Neural cell (in vitro differentiated cells): ENCODE measurements around the gene WIZ. TPM values are rescaled to one million over a fixed set of nuclear protein-coding genes. Genes with fewer than 3 reads are reported as not detected.

Experiments
- H2AFZ ChIP-seq: fragments of 200-600, 300-800 bp; sonication (generic), shearing (Covaris generic); 2 replicates; pipeline ENCODE4 v1.6.0; 2014; ENCODE audit warnings: low read depth, mild to moderate bottlenecking, antibody characterized with exemption, low read length, moderate library complexity
- H3F3A ChIP-seq: fragments of 200-600 bp; shearing (Covaris generic); 2 replicates; pipeline ENCODE4 v1.6.1; 2016; ENCODE audit warnings: mild to moderate bottlenecking, moderate library complexity, mixed read lengths, antibody characterized with exemption, low read length; ENCODE audit not compliant: insufficient read depth, poor library complexity, severe bottlenecking
- H3K27ac ChIP-seq: fragments of 200-600, 300-800 bp; sonication (generic), shearing (Covaris generic); 2 replicates; pipeline ENCODE4 v1.5.1; 2014; ENCODE audit warnings: mild to moderate bottlenecking, low read length, moderate library complexity
- H3K27me3 ChIP-seq: fragments of 300-800, 200-600 bp; sonication (generic), shearing (Covaris generic); 2 replicates; pipeline ENCODE4 v1.6.0; 2014; ENCODE audit warnings: mild to moderate bottlenecking, low read depth, low read length, moderate library complexity; ENCODE audit not compliant: insufficient read depth
- H3K36me3 ChIP-seq: fragments of 300-800, 200-600 bp; sonication (generic), shearing (Covaris generic); 2 replicates; pipeline ENCODE4 v1.5.1; 2014; ENCODE audit warnings: mild to moderate bottlenecking, antibody characterized with exemption, low read length, moderate library complexity; ENCODE audit not compliant: insufficient read depth
- H3K4me2 ChIP-seq: fragments of 300-800, 200-600 bp; sonication (generic), shearing (Covaris generic); 2 replicates; pipeline ENCODE4 v1.6.0; 2014; ENCODE audit warnings: mild to moderate bottlenecking, low read length
- H3K4me3 ChIP-seq: fragments of 300-800, 200-600 bp; sonication (generic), shearing (Covaris generic); 2 replicates; pipeline ENCODE4 v1.5.1; 2014; ENCODE audit warnings: mild to moderate bottlenecking, low read length, moderate library complexity
- H3K79me2 ChIP-seq: fragments of 200-600 bp; shearing (Covaris generic); replicated peaks from 2 replicates; pipeline ENCODE4 v1.6.0; 2014; ENCODE audit warnings: mild to moderate bottlenecking, low read length, moderate library complexity; ENCODE audit not compliant: insufficient read depth
- H3K9ac ChIP-seq: fragments of 300-800, 200-600 bp; sonication (generic), shearing (Covaris generic); 2 replicates; pipeline ENCODE4 v1.6.1; 2016; ENCODE audit warnings: mild to moderate bottlenecking, low read length, mixed read lengths
- H3K9me2 ChIP-seq: fragments of 200-600 bp; shearing (Covaris generic); 2 replicates; pipeline ENCODE4 v1.6.1; 2016; ENCODE audit warnings: mild to moderate bottlenecking, low read length, mixed read lengths; ENCODE audit not compliant: insufficient read depth
- H3K9me3 ChIP-seq: fragments of 200-600, 300-800 bp; sonication (generic), shearing (Covaris generic); 2 replicates; pipeline ENCODE4 v1.6.1; 2016; ENCODE audit warnings: mild to moderate bottlenecking, mixed run types, low read length, moderate library complexity, mixed read lengths
- H4K20me1 ChIP-seq: fragments of 200-600 bp; shearing (Covaris generic); 2 replicates; pipeline ENCODE4 v1.6.1; 2016; ENCODE audit warnings: mild to moderate bottlenecking, mixed run types; ENCODE audit not compliant: insufficient read depth
- EP300 ChIP-seq: fragments of 450-650 bp; conservative IDR thresholded peaks from 2 replicates; pipeline ENCODE4 v1.6.1; 2014; ENCODE audit warnings: antibody characterized with exemption, mild to moderate bottlenecking, moderate library complexity; ENCODE audit not compliant: poor library complexity, severe bottlenecking
- EZH2 ChIP-seq: fragments of 200-600, 300-800 bp; shearing (Covaris generic), sonication (generic); IDR thresholded peaks from 2 replicates; pipeline ENCODE4 v1.6.1; 2014; ENCODE audit warnings: antibody characterized with exemption, low read length, borderline replicate concordance, mild to moderate bottlenecking; ENCODE audit not compliant: insufficient read depth, poor library complexity, severe bottlenecking
- MXI1 ChIP-seq: fragments of 450-650 bp; conservative IDR thresholded peaks from 2 replicates; pipeline ENCODE4 v1.6.1; 2014; ENCODE audit warnings: antibody characterized with exemption, mild to moderate bottlenecking; ENCODE audit not compliant: poor library complexity, severe bottlenecking
- POLR2AphosphoS5 ChIP-seq: IDR thresholded peaks from 2 replicates; pipeline ENCODE4 v1.6.1; 2012
- RAD21 ChIP-seq: fragments of 450-650 bp; conservative IDR thresholded peaks from 2 replicates; pipeline ENCODE4 v1.6.1; 2014; ENCODE audit warnings: antibody characterized with exemption, mild to moderate bottlenecking, moderate library complexity
- SMC3 ChIP-seq: fragments of 450-650 bp; conservative IDR thresholded peaks from 2 replicates; pipeline ENCODE4 v1.6.1; 2014; ENCODE audit warnings: antibody characterized with exemption, mild to moderate bottlenecking, moderate library complexity; ENCODE audit not compliant: poor library complexity
- TAF1 ChIP-seq: IDR thresholded peaks from 2 replicates; pipeline ENCODE4 v1.6.1; 2012; ENCODE audit warnings: low read depth
- polyA plus RNA-seq: library from polyadenylated mRNA; depleted of rRNA; stranded (reverse); fragments of >200 nt; gene quantifications from 2 replicates; pipeline ENCODE4 v1.2.3, GENCODE V29; 2014
- TF ChIP-seq, protein P1 (sequence below): fragments of 450-650 bp; IDR thresholded peaks from 2 replicates; pipeline ENCODE4 v1.5.1; 2014; ENCODE audit warnings: antibody characterized with exemption, mild to moderate bottlenecking, moderate library complexity; ENCODE audit not compliant: poor library complexity, severe bottlenecking
- TF ChIP-seq, protein P2 (sequence below): IDR thresholded peaks from 2 replicates; pipeline ENCODE4 v1.6.1; 2012; ENCODE audit warnings: borderline replicate concordance

Gene WIZ
- polyA plus RNA-seq, 1 donor from 2014 or later: 13.0 TPM

DNA sequence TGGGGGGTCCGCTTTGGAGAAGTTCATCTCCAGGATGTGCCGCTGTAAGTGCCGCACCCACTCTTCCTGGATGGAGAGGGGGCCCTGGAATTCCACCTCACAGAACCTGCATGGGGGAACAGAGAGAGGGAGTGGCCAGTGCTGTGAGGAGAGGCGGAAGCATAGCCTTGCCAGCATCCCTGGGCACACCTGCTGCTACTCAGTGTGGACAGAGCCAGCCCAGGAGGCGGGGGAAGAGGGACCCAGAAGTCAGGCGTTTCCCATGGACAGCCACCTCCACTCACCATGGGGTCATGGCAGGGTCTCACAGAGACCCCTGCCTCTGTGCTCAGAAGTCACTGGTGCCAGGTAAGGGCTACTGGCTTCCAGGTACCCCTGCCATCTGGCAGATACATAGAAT lies 26.6 kb downstream of the WIZ start:
- Histone ChIP-seq H3K79me2 (peaks cover 5% of the 10 kb centered on the region), H3K9me3 (no peaks in the 10 kb centered on the region), H3K36me3 (peaks cover 20% of the 10 kb centered on the region), H3K4me3 (no peak overlapping the region), H3K9ac (no peak overlapping the region), H2AFZ (no peak overlapping the region), H4K20me1 (no peaks in the 10 kb centered on the region), H3F3A (no peaks in the 10 kb centered on the region), H3K4me2 (no peak overlapping the region), H3K27me3 (no peaks in the 10 kb centered on the region), H3K9me2 (no peaks in the 10 kb centered on the region), H3K27ac (no peak overlapping the region)
- TF ChIP-seq MXI1: no peak
- TF ChIP-seq, protein P1, sequence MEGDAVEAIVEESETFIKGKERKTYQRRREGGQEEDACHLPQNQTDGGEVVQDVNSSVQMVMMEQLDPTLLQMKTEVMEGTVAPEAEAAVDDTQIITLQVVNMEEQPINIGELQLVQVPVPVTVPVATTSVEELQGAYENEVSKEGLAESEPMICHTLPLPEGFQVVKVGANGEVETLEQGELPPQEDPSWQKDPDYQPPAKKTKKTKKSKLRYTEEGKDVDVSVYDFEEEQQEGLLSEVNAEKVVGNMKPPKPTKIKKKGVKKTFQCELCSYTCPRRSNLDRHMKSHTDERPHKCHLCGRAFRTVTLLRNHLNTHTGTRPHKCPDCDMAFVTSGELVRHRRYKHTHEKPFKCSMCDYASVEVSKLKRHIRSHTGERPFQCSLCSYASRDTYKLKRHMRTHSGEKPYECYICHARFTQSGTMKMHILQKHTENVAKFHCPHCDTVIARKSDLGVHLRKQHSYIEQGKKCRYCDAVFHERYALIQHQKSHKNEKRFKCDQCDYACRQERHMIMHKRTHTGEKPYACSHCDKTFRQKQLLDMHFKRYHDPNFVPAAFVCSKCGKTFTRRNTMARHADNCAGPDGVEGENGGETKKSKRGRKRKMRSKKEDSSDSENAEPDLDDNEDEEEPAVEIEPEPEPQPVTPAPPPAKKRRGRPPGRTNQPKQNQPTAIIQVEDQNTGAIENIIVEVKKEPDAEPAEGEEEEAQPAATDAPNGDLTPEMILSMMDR: no peak

DNA sequence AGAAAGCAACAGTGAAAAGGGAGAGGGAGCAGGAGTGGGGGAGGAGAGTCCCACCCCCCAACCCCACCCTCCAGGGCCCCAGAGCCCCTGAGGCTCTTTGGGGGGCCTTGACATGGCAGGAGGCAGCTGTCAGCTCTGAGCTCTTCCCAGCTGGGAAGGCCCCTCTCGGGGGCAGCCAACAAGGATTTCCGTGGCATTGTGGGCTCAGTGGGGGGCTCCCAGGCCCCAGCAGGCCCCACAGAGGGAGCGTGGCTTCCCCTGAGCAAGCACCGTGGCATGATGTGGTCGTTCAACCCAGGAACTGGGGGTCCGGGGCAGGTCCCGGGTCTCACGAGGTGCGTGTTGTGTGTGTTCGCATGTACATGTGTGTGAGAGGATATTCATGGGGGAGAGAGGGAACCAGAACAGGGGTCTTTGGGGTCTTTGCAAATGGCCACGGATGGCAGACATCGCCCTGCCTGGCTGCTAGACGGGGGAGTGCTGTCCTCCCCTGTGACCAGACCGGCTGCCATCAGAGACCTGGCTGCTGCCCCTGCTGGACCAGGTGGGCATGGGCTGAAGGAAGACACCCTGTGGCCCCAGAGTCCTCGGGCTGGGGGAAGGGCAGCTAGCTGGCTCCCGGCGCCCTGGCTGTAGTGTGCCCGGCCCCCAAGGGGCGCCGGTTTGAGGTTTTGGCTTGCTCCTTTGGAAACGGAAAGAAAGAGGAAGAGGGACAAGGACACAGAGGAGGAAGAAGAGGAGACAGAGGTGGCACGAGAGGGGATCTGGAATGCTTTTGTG lies 27.3 kb downstream of the WIZ start:
- Histone ChIP-seq H3F3A (no peaks in the 10 kb centered on the region), H3K9me2 (no peaks in the 10 kb centered on the region), H3K79me2 (peaks cover 11% of the 10 kb centered on the region), H3K9ac (no peak overlapping the region), H3K27me3 (no peaks in the 10 kb centered on the region), H3K36me3 (peaks cover 20% of the 10 kb centered on the region), H3K27ac (no peak overlapping the region), H4K20me1 (no peaks in the 10 kb centered on the region), H3K4me3 (no peak overlapping the region), H3K4me2 (no peak overlapping the region), H3K9me3 (no peaks in the 10 kb centered on the region), H2AFZ (no peak overlapping the region)
- TF ChIP-seq, protein P1: no peak
- TF ChIP-seq TAF1: no peak
- TF ChIP-seq RAD21: no peak
- TF ChIP-seq MXI1: no peak
- TF ChIP-seq, protein P2, sequence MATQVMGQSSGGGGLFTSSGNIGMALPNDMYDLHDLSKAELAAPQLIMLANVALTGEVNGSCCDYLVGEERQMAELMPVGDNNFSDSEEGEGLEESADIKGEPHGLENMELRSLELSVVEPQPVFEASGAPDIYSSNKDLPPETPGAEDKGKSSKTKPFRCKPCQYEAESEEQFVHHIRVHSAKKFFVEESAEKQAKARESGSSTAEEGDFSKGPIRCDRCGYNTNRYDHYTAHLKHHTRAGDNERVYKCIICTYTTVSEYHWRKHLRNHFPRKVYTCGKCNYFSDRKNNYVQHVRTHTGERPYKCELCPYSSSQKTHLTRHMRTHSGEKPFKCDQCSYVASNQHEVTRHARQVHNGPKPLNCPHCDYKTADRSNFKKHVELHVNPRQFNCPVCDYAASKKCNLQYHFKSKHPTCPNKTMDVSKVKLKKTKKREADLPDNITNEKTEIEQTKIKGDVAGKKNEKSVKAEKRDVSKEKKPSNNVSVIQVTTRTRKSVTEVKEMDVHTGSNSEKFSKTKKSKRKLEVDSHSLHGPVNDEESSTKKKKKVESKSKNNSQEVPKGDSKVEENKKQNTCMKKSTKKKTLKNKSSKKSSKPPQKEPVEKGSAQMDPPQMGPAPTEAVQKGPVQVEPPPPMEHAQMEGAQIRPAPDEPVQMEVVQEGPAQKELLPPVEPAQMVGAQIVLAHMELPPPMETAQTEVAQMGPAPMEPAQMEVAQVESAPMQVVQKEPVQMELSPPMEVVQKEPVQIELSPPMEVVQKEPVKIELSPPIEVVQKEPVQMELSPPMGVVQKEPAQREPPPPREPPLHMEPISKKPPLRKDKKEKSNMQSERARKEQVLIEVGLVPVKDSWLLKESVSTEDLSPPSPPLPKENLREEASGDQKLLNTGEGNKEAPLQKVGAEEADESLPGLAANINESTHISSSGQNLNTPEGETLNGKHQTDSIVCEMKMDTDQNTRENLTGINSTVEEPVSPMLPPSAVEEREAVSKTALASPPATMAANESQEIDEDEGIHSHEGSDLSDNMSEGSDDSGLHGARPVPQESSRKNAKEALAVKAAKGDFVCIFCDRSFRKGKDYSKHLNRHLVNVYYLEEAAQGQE: no peak
- TF ChIP-seq SMC3: no peak
- TF ChIP-seq EP300: no peak
- no peak for TF ChIP-seq EZH2
- TF ChIP-seq POLR2AphosphoS5: no peak
